MM.1S (cell line): ENCODE measurements around the gene HS2ST1.

Experiments
- EZH2 ChIP-seq: fragments of 300-600 bp; sonication (generic); optimal IDR thresholded peaks from 2 replicates; pipeline ENCODE3; 2017; ENCODE audit warnings: low read depth, mild to moderate bottlenecking, antibody characterized with exemption, low read length, mixed read lengths
- TF ChIP-seq, protein P1 (sequence below): fragments of 300-600 bp; sonication (generic); IDR thresholded peaks from 2 replicates; pipeline ENCODE4 v1.5.1; 2016; ENCODE audit warnings: antibody characterized with exemption, low read length, mixed read lengths

DNA sequence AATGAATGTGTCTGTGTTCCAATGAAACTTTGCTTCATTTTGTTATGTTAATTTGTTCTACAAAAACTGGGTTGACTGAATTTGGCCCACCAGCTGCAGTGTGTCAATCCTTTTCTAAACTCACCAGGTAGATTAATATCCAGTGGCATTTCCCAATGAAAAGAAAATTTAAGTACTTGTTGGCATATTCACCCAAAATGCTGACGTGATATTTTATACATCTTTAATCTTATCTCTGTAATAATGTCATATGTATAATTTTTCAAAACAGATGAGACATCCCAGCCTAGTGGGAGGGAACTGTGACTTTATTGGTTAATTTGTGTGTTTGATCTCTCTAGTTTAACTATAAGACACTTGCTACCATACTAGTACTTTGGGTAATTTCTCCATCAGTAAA is 8.6 kb upstream of the HS2ST1 start:
- TF ChIP-seq EZH2 = no peak
- TF ChIP-seq, protein P1, sequence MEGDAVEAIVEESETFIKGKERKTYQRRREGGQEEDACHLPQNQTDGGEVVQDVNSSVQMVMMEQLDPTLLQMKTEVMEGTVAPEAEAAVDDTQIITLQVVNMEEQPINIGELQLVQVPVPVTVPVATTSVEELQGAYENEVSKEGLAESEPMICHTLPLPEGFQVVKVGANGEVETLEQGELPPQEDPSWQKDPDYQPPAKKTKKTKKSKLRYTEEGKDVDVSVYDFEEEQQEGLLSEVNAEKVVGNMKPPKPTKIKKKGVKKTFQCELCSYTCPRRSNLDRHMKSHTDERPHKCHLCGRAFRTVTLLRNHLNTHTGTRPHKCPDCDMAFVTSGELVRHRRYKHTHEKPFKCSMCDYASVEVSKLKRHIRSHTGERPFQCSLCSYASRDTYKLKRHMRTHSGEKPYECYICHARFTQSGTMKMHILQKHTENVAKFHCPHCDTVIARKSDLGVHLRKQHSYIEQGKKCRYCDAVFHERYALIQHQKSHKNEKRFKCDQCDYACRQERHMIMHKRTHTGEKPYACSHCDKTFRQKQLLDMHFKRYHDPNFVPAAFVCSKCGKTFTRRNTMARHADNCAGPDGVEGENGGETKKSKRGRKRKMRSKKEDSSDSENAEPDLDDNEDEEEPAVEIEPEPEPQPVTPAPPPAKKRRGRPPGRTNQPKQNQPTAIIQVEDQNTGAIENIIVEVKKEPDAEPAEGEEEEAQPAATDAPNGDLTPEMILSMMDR = no peak
